Upper lobe of left lung (tissue), 6 donors: ENCODE data around the gene ROBO1. TPM values are rescaled to one million over a fixed set of nuclear protein-coding genes. Genes with fewer than 3 reads are reported as not detected.
"Not testable (repeated sequence)": the region's sequence is repeated elsewhere in the genome, so short reads cannot be mapped to it uniquely, and the experiment has no call there.

Experiments
- ATAC-seq, 2 donors: fragments of 200-7000 bp; cut with Tn5 transposase; one replicate each; pipeline ENCODE4 v1.9.1; 2022; ENCODE audit warnings: mild to moderate bottlenecking in 2 of 2, moderate library complexity in 2 of 2; ENCODE audit not compliant: low FRiP score in 2 of 2
- DNase-seq, 2 donors: peaks; one replicate each; pipeline ENCODE4 v3.0.0-alpha.2; 2019 to 2020
- H3K27ac ChIP-seq, 4 donors: fragments of 200-600 bp; sonication (generic); one replicate each; pipeline ENCODE4 v1.5.1; 2016 to 2019
- H3K27me3 ChIP-seq, 4 donors: fragments of 200-600 bp; sonication (generic); one replicate each; pipeline ENCODE4 v1.5.1; 2017 to 2019
- H3K36me3 ChIP-seq, 4 donors: fragments of 200-600 bp; sonication (generic); one replicate each; pipeline ENCODE4 v1.5.1; 2016 to 2019
- H3K4me1 ChIP-seq, 4 donors: fragments of 200-600 bp; sonication (generic); one replicate each; pipeline ENCODE4 v1.5.1; 2018 to 2019
- H3K4me3 ChIP-seq, 4 donors: fragments of 200-600 bp; sonication (generic); one replicate each; pipeline ENCODE4 v1.5.1; 2017 to 2019; ENCODE audit warnings: mild to moderate bottlenecking in 2 of 4, moderate library complexity in 1 of 4
- H3K9me3 ChIP-seq, 4 donors: fragments of 200-600 bp; sonication (generic); one replicate each; pipeline ENCODE4 v1.5.1; 2018 to 2019
- EP300 ChIP-seq, 4 donors: sonication (generic); formaldehyde crosslinking; IDR thresholded peaks; one replicate each; pipeline ENCODE4 v1.5.1; 2017; ENCODE audit warnings: antibody characterized with exemption in 4 of 4, control low read depth in 2 of 4
- POLR2A ChIP-seq, 4 donors: fragments of 450-650 bp; IDR thresholded peaks; one replicate each; pipeline ENCODE4 v1.5.1; 2016 to 2017; ENCODE audit warnings: antibody characterized with exemption in 4 of 4, mild to moderate bottlenecking in 2 of 4
- POLR2AphosphoS5 ChIP-seq, 2 donors: sonication (generic); formaldehyde crosslinking; IDR thresholded peaks; one replicate each; pipeline ENCODE4 v1.5.1; 2017; ENCODE audit warnings: antibody characterized with exemption in 2 of 2
- WGBS, 2 donors: methylation state at CpG; one replicate each; pipeline ENCODE4 v1.1.5; 2017 to 2018; 5-methylcytosine and 5-hydroxymethylcytosine counted together
- total RNA-seq, 6 donors: library from RNA; depleted of rRNA in 4 of 6; stranded (reverse); fragments of >200 nt in 4 of 6; gene quantifications; one replicate each; pipeline versions ENCODE4 v1.1.0 to v1.2.1, GENCODE V29; 2016 to 2021
- TF ChIP-seq, protein P1 (sequence below), 6 experiments: fragments of 450-650 bp in 4 of 6; fragments of 200-600 bp in 2 of 6; sonication (generic) in 2 of 6; IDR thresholded peaks; one replicate each; pipeline ENCODE4 v1.5.1; 2016 to 2019; ENCODE audit warnings: antibody characterized with exemption in 6 of 6
- donor health status: DM: no; HTN: no; CAD: no; lungs with moderate emphysema.
- donor health status: DM: no; HTN: yes; CAD: no; lungs with severe emphysema.

The ROBO1 gene
- total RNA-seq, 6 donors from 2014 or later: 10.5 to 29.0 (median 18.0) TPM

DNA sequence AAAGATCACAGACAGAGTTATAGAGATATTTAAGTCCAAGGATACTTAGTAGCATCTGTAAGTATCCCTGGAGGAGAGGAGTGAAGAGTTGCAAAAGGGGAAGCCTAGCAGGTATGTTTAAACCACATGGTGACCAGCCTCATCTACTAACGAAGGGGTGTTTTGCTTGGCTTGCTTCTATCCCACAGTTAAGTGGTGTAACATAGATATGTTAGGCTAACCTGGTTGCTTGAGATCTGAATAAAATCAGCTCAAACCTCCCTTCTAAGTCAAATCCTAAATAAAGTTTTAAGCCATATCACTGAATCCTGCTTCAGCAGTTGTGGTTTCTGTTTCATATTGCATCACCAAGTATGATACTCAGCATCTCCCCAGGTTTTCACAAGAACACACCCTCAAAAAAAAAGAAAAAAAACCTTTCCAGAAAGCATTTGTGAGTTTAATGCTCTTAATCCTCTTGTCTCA is 880.2 kb downstream of the ROBO1 start:
- H3K27ac ChIP-seq: no peak overlapping the region
- DNase-seq (no peak), ATAC-seq (no peak)
- TF ChIP-seq POLR2A (IDR thresholded peaks at IDR 0.05) (no peak), EP300 (IDR thresholded peaks at IDR 0.05) (no peak), POLR2AphosphoS5 (IDR thresholded peaks at IDR 0.05) (no peak)
- TF ChIP-seq, protein P1, sequence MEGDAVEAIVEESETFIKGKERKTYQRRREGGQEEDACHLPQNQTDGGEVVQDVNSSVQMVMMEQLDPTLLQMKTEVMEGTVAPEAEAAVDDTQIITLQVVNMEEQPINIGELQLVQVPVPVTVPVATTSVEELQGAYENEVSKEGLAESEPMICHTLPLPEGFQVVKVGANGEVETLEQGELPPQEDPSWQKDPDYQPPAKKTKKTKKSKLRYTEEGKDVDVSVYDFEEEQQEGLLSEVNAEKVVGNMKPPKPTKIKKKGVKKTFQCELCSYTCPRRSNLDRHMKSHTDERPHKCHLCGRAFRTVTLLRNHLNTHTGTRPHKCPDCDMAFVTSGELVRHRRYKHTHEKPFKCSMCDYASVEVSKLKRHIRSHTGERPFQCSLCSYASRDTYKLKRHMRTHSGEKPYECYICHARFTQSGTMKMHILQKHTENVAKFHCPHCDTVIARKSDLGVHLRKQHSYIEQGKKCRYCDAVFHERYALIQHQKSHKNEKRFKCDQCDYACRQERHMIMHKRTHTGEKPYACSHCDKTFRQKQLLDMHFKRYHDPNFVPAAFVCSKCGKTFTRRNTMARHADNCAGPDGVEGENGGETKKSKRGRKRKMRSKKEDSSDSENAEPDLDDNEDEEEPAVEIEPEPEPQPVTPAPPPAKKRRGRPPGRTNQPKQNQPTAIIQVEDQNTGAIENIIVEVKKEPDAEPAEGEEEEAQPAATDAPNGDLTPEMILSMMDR (IDR thresholded peaks at IDR 0.05): no peak
- no peaks in the 10 kb centered on the region for H3K9me3 ChIP-seq
- no peaks in the 10 kb centered on the region for H3K36me3 ChIP-seq
- H3K27me3 ChIP-seq: no peaks in the 10 kb centered on the region
- no peak overlapping the region for H3K4me3 ChIP-seq
- WGBS, 2 donors: 63 to 81% methylated on average over 1 of the region's 1 CpG
- H3K4me1 ChIP-seq: no peaks in the 10 kb centered on the region

GRCh38 chr3:78887029-78887428 is 880.8 kb downstream of the ROBO1 start:
- DNase-seq: no peak
- 83 to 89% methylated on average over 1 of the region's 1 CpG for WGBS, 2 donors
- no peak overlapping the region for H3K4me3 ChIP-seq
- H3K27me3 ChIP-seq: no peaks in the 10 kb centered on the region
- H3K9me3 ChIP-seq: no peaks in the 10 kb centered on the region
- no peaks in the 10 kb centered on the region for H3K4me1 ChIP-seq
- TF ChIP-seq, protein P1 (IDR thresholded peaks at IDR 0.05): no peak
- TF ChIP-seq POLR2A (IDR thresholded peaks at IDR 0.05) (no peak), POLR2AphosphoS5 (IDR thresholded peaks at IDR 0.05) (no peak), EP300 (IDR thresholded peaks at IDR 0.05) (no peak)
- no peak for ATAC-seq
- no peaks in the 10 kb centered on the region for H3K36me3 ChIP-seq
- H3K27ac ChIP-seq: no peak overlapping the region

- DNase-seq, H3K4me3 ChIP-seq, H3K4me1 ChIP-seq, H3K36me3 ChIP-seq, ATAC-seq, H3K27ac ChIP-seq, H3K9me3 ChIP-seq, H3K27me3 ChIP-seq: not testable (repeated sequence)
- 89 to 94% methylated on average over 1 of the region's 1 CpG for WGBS, 2 donors
These were observed 883.2 kb downstream of the ROBO1 start for GRCh38 chr3:78884567-78884966.

GRCh38 chr3:78882251-78882650 is 885.5 kb downstream of the ROBO1 start:
- TF ChIP-seq POLR2AphosphoS5 (IDR thresholded peaks at IDR 0.05): no peak
- TF ChIP-seq POLR2A (IDR thresholded peaks at IDR 0.05): no peak
- Histone ChIP-seq H3K36me3 (no peaks in the 10 kb centered on the region), H3K4me1 (no peaks in the 10 kb centered on the region), H3K27ac (no peak overlapping the region), H3K27me3 (no peaks in the 10 kb centered on the region), H3K9me3 (no peaks in the 10 kb centered on the region), H3K4me3 (no peak overlapping the region)
- no peak for ATAC-seq
- no peak for DNase-seq
- WGBS, 2 donors: 89 to 96% methylated on average over 6 of the region's 6 CpGs

- Histone ChIP-seq H3K4me3 (no peak overlapping the region), H3K36me3 (no peaks in the 10 kb centered on the region), H3K27ac (no peak overlapping the region), H3K27me3 (no peaks in the 10 kb centered on the region), H3K9me3 (no peaks in the 10 kb centered on the region), H3K4me1 (no peaks in the 10 kb centered on the region)
- no peak for TF ChIP-seq EP300 (IDR thresholded peaks at IDR 0.05)
- no peak for TF ChIP-seq POLR2AphosphoS5 (IDR thresholded peaks at IDR 0.05)
- TF ChIP-seq, protein P1 (IDR thresholded peaks at IDR 0.05): no peak
- TF ChIP-seq POLR2A (IDR thresholded peaks at IDR 0.05): no peak
- DNase-seq (no peak), ATAC-seq (no peak)
- 88 to 92% methylated on average over 2 of the region's 2 CpGs for WGBS, 2 donors
These were observed 886.3 kb downstream of the ROBO1 start for GRCh38 chr3:78881501-78881900.

- no peak overlapping the region for H3K27ac ChIP-seq
- peak in 1 of 2 donors; percentile 68 for ATAC-seq
- no peak for DNase-seq
These were observed 887.0 kb downstream of the ROBO1 start for GRCh38 chr3:78880603-78881461.

More at GRCh38 chr3:78880603-78881461, 887.0 kb downstream of the ROBO1 start:
- Histone ChIP-seq H3K36me3 (no peaks in the 10 kb centered on the region), H3K27me3 (no peaks in the 10 kb centered on the region), H3K9me3 (no peaks in the 10 kb centered on the region), H3K4me1 (no peaks in the 10 kb centered on the region), H3K4me3 (no peak overlapping the region)
- WGBS, 2 donors: 83 to 91% methylated on average over 8 of the region's 8 CpGs
- TF ChIP-seq, protein P1 (IDR thresholded peaks at IDR 0.05): no peak
- TF ChIP-seq POLR2AphosphoS5 (IDR thresholded peaks at IDR 0.05) (no peak), POLR2A (IDR thresholded peaks at IDR 0.05) (no peak), EP300 (IDR thresholded peaks at IDR 0.05) (no peak)
